ENCODE data around the gene OR10J5.
"Not testable (repeated sequence)": the region's sequence is repeated elsewhere in the genome, so short reads cannot be mapped to it uniquely, and the experiment has no call there.

Gene OR10J5

DNA sequence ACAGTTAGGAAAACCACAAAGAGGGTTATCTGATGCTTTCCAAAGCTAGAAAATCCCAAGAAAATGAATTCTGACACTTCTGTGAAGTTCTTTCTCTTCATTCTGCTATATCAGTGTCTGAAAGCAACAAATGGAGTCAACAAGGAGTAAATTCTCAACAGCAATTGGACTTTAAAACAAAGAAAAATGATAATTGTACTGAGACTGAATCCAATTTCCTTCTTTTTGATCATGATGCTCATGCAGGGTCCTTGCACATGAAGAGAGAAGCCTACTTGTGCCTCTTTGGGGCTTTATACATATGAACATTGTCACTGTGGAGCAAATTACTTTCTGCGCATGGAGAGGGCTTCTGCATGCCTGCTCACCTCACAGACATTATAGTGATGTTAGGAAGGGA is at the start of gene OR10J5:
Gene OR10J5 (minus strand): TSS at position 101 of the 400 bp plus-strand sequence. CDS start 0 bp downstream, at position 101.
- no peak for DNase-seq

DNA sequence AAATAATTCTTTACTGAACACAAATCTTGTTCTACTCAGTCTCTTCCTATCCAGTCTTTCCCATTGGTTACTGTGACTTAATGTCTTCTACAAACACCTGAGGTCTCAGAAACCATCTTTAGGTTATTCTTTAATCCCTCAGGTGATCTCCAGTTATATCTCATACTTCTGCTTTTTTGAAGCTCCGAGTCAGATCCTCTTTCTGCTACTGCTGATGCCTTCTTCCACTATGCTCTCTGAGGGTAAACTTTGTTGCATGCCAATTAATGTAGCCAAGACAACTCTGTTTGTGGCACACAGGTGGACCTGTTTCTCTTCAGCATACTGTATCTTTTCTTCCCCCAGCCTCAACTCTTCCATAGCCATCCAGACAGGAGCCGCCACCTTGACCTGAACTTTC is 48.7 kb upstream of the OR10J5 start:
- DNase-seq = no peak

- no peak for DNase-seq
These were observed 45.6 kb upstream of the OR10J5 start for GRCh38 chr1:159581422-159581821.

- DNase-seq = no peak
These were observed 44.5 kb upstream of the OR10J5 start for GRCh38 chr1:159580340-159580739.

GRCh38 chr1:159577446-159577845 is 41.6 kb upstream of the OR10J5 start:
- no peak for DNase-seq

- no peak for DNase-seq
These were observed 26.9 kb upstream of the OR10J5 start for GRCh38 chr1:159562680-159563079.

DNA sequence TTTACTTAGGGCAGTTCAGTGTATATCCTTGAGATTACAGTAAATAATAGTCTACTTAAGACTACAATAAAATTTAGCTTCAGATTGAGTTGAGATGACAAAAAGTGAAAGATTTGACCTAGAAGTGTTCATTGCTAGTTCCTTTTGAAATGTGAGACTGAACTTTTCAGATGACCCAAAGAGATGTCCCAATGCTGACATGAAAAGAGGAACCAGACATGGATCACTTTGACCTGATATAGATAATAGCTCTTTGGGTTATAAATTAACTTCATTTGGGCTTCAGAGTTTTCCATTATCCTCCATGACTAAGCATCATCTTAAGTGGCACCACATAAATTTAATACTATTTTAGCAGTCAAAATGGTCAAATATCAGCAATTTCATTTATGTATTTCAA is 25.7 kb upstream of the OR10J5 start:
- no peak for DNase-seq

GRCh38 chr1:159560599-159560998 is 24.8 kb upstream of the OR10J5 start:
- DNase-seq = no peak

GRCh38 chr1:159556931-159557369 is 21.1 kb upstream of the OR10J5 start:
- no peak for DNase-seq

- no peak for DNase-seq
These were observed 18.9 kb upstream of the OR10J5 start for GRCh38 chr1:159554696-159555095.

GRCh38 chr1:159554261-159554660 is 18.5 kb upstream of the OR10J5 start:
- DNase-seq = no peak

DNA sequence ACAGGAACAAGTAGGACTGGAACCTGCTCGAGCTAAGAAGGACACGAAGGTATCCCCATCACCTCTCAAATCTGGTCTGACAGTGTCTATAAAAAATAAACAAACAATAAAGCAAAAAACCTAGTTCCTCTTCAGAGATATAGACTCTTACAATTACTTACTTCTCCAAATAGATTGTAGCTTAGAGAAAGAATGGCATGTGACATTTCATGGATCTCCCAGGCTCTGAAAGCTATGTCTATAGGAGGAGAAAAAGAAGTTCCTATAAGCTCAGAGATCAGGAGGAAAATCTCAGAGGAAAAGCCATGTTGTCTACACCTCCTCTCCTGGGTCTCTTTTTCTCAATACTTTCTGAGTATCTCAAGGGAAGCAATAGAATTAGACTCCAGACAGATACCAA is 12.3 kb upstream of the OR10J5 start:
- no peak for DNase-seq

- no peak for DNase-seq
These were observed 2.9 kb downstream of the OR10J5 start for GRCh38 chr1:159532922-159533321.

DNA sequence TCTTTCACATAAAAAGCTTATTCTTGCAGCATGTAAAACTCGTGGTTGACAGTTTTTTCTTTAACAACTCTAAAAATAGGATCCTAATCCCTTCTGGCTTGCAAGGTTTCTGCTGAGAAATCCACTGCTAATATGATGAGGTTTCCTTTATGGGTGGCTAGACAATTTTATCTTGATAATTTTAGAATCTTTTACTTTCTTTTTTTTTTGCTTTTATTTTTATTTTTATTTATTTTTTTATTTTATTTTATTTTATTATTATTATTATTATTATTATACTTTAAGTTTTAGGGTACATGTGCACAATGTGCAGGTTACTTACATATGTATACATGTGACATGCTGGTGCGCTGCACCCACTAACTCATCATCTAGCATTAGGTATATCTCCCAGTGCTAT is 11.0 kb downstream of the OR10J5 start:
- DNase-seq = not testable (repeated sequence)

DNA sequence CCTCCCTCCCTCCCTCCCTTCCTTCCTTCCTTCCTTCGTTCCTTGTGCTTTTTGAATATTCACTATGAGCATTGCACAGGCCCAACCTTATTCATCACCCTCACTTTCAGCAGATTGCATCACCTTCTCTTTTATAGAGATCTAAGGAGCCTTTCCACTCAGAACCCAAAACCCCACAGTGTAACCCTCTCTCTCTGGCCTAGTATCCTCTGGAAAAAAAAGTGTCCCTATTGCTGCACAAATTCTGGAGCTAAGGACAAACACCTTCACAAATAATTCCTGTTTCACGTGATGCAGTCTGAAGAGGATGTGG is 25.6 kb downstream of the OR10J5 start:
- DNase-seq = no peak

- no peak for DNase-seq
These were observed 26.2 kb downstream of the OR10J5 start for GRCh38 chr1:159509440-159510228.

- no peak for DNase-seq
These were observed 26.9 kb downstream of the OR10J5 start for GRCh38 chr1:159508951-159509350.

DNA sequence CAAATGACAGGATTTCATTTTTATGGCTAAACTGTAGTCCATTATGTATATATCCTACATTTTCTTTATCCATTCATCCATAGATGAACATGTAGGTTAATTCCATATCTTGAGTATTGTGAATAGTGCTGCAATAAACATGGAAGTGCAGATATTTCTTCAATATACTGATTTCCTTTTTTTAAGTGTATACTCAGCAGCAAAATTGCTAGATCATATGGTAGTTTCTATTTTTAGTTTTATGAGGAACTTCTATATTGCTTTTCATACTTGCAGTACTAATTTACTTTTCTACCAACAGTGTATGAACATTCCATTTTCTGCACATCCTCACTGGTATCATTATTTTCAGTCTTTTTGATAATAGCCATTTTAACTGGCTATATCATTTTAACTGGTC is 30.1 kb downstream of the OR10J5 start:
- no peak for DNase-seq

DNA sequence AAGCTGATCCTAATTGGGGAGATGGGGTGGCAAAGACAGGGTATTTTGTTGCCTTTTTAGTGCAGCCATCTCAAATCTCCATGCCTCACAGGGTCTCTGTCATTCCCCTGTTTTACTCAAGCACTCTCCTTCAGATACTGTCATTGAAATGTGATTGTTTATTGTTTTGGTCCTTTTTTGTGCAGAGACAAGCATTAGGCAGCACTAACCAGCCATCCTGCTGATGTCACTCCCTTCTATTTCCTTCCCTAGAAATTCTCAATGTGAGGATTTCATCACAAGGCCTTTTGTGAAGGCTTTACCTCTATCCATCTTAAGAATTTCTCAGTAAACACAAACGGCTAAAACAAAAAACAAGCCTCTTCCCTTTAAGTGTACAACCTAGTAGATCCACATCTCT is 34.7 kb downstream of the OR10J5 start:
- DNase-seq = no peak

DNA sequence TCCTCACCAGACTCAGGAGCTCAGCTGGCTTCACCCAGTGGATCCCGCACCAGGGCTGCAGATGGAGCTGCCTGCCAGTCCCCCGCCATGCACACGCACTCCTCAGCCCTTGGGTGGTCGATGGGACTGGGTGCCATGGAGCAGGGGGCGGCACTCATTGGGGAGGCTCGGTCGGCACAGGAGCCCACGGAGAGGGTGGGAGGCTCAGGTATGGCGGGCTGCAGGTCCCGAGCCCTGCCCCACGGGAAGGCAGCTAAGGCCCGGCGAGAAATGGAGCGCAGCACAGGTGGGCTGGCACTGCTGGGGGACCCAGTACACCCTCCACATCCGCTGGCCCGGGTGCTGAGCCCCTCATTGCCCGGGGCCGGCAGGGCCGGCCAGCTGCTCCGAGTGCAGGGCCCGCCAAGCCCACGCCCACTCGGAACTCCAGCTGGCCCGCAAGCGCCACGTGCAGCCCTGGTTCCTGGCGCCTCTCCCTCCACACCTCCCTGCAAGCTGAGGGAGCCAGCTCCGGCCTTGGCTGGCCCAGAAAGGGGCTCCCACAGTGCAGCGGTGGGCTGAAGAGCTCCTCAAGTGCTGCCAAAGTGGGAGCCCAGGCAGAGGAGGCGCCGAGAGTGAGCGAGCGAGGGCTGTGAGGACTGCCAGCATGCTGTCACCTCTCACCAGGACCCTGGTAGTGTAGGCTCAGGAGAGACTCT is 41.1 kb downstream of the OR10J5 start:
- not testable (repeated sequence) for DNase-seq

DNA sequence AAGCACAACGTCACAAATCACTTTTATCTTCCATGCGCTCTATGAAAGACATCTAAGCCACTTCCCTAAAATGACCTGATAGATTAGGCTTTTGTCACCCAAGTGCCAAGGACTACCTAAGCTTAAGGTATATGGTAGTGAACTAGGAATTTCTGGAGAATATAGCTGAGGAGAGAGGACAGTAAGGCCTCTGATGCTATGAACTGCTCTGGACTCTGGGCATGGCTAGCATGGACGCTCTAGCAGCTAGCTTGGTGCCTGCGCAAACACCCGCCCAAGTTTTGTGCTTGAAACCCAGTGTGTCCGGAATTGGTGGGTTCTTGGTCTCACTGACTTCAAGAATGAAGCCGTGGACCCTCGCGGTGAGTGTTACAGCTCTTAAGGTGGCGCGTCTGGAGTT is 42.5 kb downstream of the OR10J5 start:
- DNase-seq = no peak

DNA sequence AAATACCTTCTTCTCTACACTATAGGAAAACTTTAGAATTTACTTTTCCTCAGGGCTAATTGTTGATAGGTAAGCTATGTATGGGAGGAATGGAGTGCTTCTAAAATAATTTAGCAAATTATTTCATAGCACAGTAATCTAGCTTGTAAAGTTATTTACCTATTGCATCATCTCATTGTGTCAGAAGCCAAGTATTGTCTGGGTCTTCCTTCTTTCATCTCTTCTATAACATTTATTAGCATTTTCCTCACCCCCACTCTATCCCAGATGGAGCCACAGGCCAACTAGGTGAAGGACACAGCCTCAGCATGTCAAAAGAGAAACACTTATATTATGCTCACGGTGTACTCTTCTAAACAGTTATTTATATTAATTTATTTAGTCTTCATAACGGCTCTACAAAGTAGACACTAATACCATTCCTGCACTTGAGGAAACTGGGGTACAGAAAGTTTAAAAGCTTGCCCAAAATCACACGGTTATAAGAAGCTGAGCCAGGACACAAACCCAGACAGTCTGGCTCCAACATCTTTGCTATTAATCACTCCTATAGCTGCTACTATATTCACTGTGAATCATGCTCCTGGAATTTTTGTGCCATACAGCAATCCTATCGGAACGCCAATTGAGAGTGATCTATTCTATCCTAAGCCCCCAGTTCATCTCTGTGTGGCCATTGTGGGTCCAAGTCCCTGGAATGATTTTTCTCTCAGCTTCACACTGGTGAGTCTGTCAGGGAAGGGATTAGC is 43.1 kb downstream of the OR10J5 start:
- no peak for DNase-seq

All from NCI-H526 (cell line).